Astrocyte of the spinal cord (primary cell): ENCODE measurements around the gene ZDHHC8.
A peak's percentile ranks its signal among the peaks of the same experiment; 100 is the strongest.
"Not testable (repeated sequence)": the region's sequence is repeated elsewhere in the genome, so short reads cannot be mapped to it uniquely, and the experiment has no call there.

Experiments used
- DNase-seq: peaks from one replicate; pipeline ENCODE4 v3.0.0; 2011; ENCODE audit warnings: low read depth, low spot score
- H3K4me3 ChIP-seq: 2 replicates; pipeline ENCODE4 v1.5.1; 2011; ENCODE audit warnings: low read depth, mild to moderate bottlenecking, low read length, moderate library complexity
- CTCF ChIP-seq: IDR thresholded peaks from 2 replicates; pipeline ENCODE4 v1.5.1; 2012; ENCODE audit warnings: low read depth, mild to moderate bottlenecking, low read length, inconsistent platforms
- in situ Hi-C: cut with HindIII; loops from 2 replicates; pipeline ENCODE4 v1.10.0; 2017; ENCODE audit warnings: low sequenced_read_pairs

Gene ZDHHC8

GRCh38 chr22:20156042-20156389 is 24.4 kb downstream of the ZDHHC8 start:
- no peak overlapping the region for H3K4me3 ChIP-seq
- DNase-seq: no peak
- no peak for TF ChIP-seq CTCF
- in situ Hi-C loops: no loop called here

GRCh38 chr22:20156611-20157429 is 25.2 kb downstream of the ZDHHC8 start:
- DNase-seq: peak; percentile 65
- in situ Hi-C loops: no loop called here
- no peak overlapping the region for H3K4me3 ChIP-seq
- peak; percentile 99 for TF ChIP-seq CTCF

GRCh38 chr22:20157430-20158183 is 26.0 kb downstream of the ZDHHC8 start:
- no peak for TF ChIP-seq CTCF
- in situ Hi-C loops: no loop called here
- DNase-seq: no peak
- no peak overlapping the region for H3K4me3 ChIP-seq

- H3K4me3 ChIP-seq: no peak overlapping the region
- DNase-seq: no peak
- no peak for TF ChIP-seq CTCF
- in situ Hi-C loops: no loop called here
Observed at GRCh38 chr22:20158391-20159036, 26.9 kb downstream of the ZDHHC8 start.

- in situ Hi-C loops: no loop called here
- no peak overlapping the region for H3K4me3 ChIP-seq
- no peak for DNase-seq
- no peak for TF ChIP-seq CTCF
Observed at GRCh38 chr22:20159076-20159475, 27.5 kb downstream of the ZDHHC8 start.

- in situ Hi-C loops, H3K4me3 ChIP-seq, DNase-seq: not testable (repeated sequence)
Observed at GRCh38 chr22:20159531-20159930, 27.9 kb downstream of the ZDHHC8 start.

- in situ Hi-C loops: no loop called here
- TF ChIP-seq CTCF: no peak
Observed at GRCh38 chr22:20160041-20160440, 28.4 kb downstream of the ZDHHC8 start.

More at GRCh38 chr22:20160041-20160440, 28.4 kb downstream of the ZDHHC8 start:
- H3K4me3 ChIP-seq: no peak overlapping the region
- no peak for DNase-seq
